ENCODE results near the gene LTBP1.

The LTBP1 gene

DNA sequence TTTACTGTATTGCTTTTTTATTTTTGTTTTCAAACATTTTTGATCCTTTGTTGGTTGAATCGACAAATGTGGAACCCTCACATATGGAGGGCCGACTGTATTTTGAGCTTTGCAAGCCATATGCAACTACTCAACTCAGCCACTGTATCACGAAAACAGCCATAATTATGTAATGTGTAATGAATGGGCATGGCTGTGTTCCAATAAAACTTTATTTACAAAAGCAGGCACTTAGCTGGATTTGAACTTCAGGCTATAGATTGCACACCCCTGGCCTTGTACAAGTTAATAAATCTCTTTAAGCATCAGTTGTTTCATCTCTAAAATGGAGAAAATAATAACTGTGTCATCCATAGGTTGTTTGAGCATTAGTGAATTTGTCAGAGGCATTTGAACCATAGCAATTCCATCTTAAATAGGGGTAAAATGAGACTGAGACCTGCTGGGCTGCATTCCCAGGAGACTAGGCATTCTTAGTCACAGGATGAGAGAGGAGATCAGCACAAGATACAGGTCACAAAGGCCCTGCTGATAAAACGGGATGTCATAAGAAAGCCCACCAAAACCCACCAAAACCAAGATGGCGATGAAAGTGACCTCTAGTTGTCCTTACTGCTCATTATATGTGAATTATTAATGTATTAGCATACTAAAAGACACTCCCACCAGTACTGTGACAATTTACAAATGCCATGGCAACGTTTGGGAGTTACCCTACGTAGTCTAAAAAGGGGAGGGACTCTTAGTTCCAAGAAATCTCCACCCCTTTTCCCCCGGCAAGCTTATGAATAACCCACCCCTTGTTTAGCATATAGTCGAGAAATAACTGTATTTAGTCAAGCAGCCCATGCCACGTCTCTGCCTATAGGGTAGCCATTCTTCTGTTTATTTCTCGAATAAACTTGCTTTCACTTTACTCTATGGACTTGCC lies 13.7 kb upstream of the LTBP1 start:
- no peak for DNase-seq

DNA sequence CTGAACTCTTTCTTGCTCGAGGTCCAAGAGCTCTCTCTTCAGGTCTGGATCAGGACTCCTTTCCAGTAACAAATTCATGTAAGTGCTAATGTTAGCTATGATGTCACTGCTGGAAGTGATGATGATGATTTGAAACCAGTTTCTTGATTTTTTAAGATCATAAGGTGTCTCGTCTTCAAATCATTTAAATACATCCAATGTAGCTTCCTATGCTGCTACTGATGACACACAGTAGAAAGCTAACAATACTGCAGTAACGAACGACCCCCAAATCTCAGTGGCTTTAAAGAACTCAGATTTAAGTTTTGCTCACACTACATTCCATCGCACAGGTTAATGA lies 13.0 kb upstream of the LTBP1 start:
- no peak for DNase-seq

GRCh38 chr2:32937602-32938448 lies 8.9 kb upstream of the LTBP1 start:
- DNase-seq: no peak

DNA sequence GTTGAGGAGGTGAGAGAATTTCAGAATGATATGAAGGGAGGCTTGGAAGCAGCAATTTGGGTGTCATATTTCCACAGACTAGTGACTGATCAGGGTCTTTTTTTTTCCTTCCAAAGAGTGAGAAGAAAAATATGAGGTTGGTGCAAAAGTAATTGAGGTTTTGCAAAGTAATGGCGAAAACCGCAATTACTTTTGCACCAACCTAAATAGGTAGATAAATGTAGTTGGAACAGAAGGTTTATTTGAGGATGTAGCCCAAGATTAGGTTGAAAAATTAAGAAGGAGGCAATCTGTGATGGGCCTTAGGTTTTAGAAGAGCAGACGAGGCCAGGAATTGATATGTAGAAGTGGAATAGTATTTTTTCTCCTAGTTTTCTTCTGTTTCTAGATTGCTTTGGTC lies 7.8 kb upstream of the LTBP1 start:
- no peak for DNase-seq

- DNase-seq: no peak
Observed at GRCh38 chr2:32940316-32940997, 6.3 kb upstream of the LTBP1 start.

GRCh38 chr2:32941944-32942690 lies 4.6 kb upstream of the LTBP1 start:
- DNase-seq: no peak

DNA sequence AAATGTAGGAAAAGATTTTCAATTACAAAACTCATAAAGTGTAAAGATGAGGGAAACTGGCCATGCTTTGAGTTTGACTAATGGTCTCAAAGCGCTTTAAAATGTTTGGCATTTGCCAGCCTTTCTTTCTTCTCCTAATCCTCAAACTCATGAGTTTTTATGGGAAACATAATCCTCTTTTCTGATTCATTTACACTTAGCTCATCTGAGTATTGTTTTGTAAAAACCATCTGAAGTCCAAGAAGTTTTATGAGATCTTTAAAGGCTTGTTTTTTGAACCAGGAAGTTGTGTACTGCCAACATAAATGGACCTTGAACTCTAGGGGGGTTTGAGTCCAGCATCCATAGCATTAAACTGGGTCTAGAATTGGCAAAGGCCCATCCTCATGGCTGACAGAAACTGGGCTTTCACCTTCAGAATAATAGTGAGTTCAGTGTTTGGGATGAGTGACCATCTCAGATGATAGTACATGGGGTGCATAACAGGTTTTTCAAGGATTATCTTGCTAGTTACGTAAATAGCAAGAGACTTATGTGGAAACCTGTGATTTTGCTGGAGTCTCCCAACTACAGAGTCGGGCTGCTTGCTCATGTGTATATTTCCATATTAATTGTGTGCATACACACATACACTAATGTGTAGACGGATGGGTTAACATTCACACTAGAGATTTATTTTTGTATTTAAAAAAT lies 3.8 kb upstream of the LTBP1 start:
- no peak for DNase-seq

DNA sequence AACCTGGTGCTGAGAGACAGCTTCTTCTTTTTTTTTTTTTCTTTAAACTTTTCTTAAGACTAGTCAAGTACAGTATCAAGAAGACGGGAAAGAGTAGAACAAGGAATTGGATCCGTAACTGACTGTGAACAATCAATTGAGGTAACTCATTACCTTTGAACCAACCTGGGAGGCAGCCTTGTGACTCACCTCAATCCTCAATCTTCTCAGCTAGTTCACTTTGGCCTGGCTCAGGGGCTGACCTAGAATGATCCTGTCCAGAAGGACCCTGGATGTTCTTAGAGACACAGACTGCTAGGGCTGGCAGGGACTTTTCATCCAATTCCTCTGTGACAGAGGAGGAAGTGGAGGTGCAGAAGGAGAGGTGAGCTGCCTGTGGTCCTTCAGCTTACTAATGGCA lies 1.5 kb upstream of the LTBP1 start:
- DNase-seq: no peak

DNA sequence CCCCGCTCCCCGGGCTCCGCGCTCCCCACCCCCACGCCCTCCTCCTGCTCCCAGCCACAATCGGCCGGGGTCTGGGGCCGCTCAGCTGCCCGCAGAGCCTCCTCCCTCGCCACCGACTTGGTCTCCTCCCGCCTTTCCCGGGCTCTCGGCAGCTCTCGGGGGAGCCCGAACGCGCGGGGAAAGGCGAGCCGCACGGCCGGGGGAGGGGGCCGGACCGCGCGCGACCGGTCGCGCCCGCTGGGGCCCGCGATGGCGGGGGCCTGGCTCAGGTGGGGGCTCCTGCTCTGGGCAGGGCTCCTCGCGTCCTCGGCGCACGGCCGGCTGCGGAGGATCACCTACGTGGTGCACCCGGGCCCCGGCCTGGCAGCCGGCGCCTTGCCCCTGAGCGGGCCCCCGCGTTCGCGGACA lies 327 bp downstream of the LTBP1 start:
- DNase-seq: no peak

GRCh38 chr2:32947484-32948143 lies 861 bp downstream of the LTBP1 start:
- no peak for DNase-seq

DNA sequence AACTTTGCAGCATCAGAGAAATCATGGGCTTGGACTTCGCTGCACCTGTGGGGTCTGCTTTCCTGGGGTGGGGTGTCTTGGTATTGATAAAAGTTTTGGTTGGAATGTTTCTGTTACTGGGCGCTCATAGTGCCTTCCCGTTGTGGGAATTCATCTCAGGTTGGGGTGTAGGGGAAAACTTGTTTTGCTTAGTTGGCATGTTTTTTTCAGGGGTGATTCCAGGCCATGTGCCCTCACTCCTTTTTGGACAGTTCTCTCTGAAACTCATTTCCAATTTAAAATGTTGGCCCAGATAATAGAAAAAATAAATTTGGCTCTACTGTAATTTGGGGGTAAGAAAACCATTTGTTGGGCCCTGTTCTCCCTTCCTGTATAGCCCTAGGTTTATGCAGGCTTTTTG lies 1.5 kb downstream of the LTBP1 start:
- no peak for DNase-seq

- no peak for DNase-seq
Observed at GRCh38 chr2:32949260-32949659, 2.5 kb downstream of the LTBP1 start.

DNA sequence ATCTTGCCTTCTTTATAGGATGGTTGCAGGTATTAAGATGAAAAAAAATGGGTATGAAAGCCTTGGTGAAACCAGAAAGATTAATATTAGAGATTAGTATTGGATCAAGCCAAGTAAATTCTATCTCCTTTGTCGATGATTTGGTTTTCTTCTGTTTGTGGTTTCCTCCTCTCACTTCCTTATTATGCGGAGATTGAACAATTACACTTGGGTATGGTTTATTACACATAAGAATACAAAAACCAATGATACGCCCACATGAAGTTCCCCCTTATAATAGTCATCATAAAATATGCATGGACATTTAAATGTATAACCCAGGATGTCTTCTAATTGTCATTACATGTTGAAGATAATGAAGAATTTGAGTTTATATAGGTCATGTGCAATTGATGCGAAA lies 4.9 kb downstream of the LTBP1 start:
- no peak for DNase-seq

DNA sequence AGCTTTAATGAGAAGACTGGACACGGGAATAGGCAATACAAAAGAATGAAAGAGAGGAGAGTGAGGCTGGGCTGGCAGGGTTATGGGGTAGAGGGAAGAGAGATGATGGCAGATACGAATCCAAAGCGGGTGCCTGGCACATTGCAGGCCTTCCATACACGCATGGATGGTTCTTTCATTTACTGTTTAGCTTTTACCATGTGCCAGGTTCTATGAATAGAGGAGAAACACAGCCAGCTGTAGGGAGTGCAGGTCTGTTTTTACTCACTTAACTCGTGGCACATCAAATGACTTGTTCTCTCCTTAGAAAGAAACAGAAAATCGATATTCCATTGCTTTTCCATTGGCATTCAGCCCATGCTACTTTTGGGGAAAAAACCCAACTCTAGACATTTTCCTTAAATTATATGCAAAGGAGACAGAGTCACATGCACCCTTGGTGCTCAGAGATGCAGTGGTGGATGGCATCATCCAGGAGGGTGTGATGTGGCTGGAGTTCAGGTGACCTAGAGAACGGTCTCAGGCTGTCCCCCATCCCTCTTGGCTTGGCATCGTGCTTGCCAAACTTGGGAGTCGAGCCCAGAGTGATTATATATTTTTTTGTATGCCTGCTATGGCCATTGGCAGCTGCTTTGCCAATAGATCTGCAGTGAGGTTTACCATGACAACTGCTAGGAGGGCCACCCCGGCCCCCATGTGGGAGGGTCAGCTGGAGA lies 6.2 kb downstream of the LTBP1 start:
- no peak for DNase-seq

- DNase-seq: no peak
Observed at GRCh38 chr2:32954206-32954605, 7.5 kb downstream of the LTBP1 start.

GRCh38 chr2:32958821-32959220 lies 12.1 kb downstream of the LTBP1 start:
- DNase-seq: no peak

DNA sequence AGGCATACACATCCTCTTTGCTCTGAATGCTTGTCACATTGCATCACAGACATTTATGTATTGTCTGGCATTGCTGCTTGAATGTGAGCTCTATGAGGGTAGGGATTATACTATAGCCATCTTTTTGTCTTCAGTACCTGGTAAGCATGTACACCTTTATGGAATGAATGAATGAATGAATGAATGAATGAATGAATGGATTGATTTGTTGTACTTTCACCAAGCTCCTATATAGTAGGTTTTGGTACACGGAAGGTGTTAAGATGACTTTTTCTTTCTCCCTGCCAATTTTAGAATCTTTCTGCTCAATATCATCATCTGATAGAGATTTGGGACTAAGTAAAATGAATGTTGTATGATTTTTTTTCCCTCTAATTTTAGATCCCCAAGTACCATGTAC lies 13.5 kb downstream of the LTBP1 start:
- DNase-seq: no peak

DNA sequence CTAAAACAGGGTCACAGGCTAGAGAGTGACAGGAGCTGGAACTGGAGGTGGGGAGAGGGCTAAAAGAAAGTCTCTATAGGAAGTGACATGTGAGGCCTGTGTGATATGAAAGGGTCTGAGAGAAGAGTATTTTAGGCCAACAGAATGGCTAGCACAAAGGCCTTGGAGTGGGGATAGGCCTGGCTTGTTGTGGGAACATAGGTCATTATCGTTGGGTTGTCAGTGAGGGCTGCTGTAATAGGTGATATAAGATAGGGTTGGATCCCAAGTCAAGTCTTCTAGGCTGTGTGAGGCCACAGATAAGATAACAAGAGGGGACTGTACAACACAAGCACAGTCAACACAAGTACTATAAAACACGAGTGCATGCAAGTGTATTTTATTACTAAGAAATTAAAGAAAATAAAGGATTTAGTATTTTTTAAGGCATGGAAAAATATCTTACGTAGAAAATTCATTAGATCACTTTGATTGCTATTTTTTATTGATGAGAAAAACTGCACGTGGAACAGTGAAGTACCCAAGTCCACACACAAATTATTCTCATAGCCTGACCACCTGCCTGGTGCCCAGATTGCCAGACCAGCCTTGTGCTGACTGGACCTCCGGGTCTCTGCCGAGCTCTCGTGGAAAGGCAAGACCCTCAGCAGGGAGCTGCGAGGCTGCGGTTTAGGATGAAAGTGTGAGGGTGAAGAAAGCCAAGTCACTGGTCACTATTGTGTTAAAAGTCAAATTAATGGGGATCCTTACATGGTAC lies 14.1 kb downstream of the LTBP1 start:
- no peak for DNase-seq

DNA sequence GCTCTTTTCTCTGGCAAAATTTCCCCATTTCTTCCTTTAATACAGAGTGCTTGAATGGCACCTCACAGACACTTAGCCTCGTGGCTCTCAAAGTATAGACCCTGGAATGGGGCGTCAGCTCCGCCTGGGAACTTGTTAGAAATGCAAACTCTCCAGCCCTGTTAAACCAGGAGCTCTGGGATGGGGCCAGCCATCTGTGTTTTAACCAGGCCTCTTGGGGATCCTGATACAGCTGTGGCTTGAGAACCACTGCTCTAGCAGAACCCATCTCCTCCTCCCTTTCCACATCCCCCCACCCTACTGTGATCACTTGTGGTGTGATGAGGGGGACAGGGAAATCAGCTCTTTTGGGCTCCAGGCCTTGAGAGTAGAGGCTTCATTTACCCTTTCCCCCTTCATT lies 15.9 kb downstream of the LTBP1 start:
- no peak for DNase-seq

GRCh38 chr2:32963941-32964340 lies 17.2 kb downstream of the LTBP1 start:
- no peak for DNase-seq
